Measurements from ENCODE around the gene SCAF4.
"Not testable (repeated sequence)": the region's sequence is repeated elsewhere in the genome, so short reads cannot be mapped to it uniquely, and the experiment has no call there.

SCAF4 gene

GRCh38 chr21:31741116-31741515, 9.2 kb upstream of the SCAF4 start:
- DNase-seq, result no peak
- no peak for ATAC-seq

GRCh38 chr21:31737586-31738397, 5.9 kb upstream of the SCAF4 start:
- DNase-seq, ATAC-seq: not testable (repeated sequence)

GRCh38 chr21:31735511-31735992, 3.6 kb upstream of the SCAF4 start:
- DNase-seq, result no peak

GRCh38 chr21:31733551-31734149, 1.7 kb upstream of the SCAF4 start:
- no peak for ATAC-seq

More at GRCh38 chr21:31735511-31735992, 3.6 kb upstream of the SCAF4 start:
- no peak for ATAC-seq

GRCh38 chr21:31732597-31733550, 956 bp upstream of the SCAF4 start:
- peak; percentile 39 for DNase-seq
- ATAC-seq, result peak; percentile 15

More at GRCh38 chr21:31733551-31734149, 1.7 kb upstream of the SCAF4 start:
- no peak for DNase-seq

- DNase-seq (peak; percentile 62), ATAC-seq (peak; percentile 12)
Observed at GRCh38 chr21:31731056-31731856, 662 bp downstream of the SCAF4 start.

GRCh38 chr21:31730712-31731055, 1.2 kb downstream of the SCAF4 start:
- DNase-seq, result no peak
- ATAC-seq, result no peak

- DNase-seq (no peak), ATAC-seq (no peak)
Observed at GRCh38 chr21:31729622-31730343, 2.1 kb downstream of the SCAF4 start.

GRCh38 chr21:31728952-31729351, 3.0 kb downstream of the SCAF4 start:
- no peak for ATAC-seq
- DNase-seq, result no peak

GRCh38 chr21:31728191-31728590, 3.7 kb downstream of the SCAF4 start:
- DNase-seq, result no peak
- ATAC-seq, result no peak

- ATAC-seq (no peak), DNase-seq (no peak)
Observed at GRCh38 chr21:31727181-31727580, 4.7 kb downstream of the SCAF4 start.

GRCh38 chr21:31726407-31726806, 5.5 kb downstream of the SCAF4 start:
- DNase-seq (no peak), ATAC-seq (no peak)

GRCh38 chr21:31725202-31725839, 6.6 kb downstream of the SCAF4 start:
- no peak for DNase-seq
- peak; percentile 87 for ATAC-seq

GRCh38 chr21:31724552-31724951, 7.4 kb downstream of the SCAF4 start:
- no peak for ATAC-seq
- DNase-seq, result no peak

GRCh38 chr21:31721381-31721780, 10.5 kb downstream of the SCAF4 start:
- ATAC-seq (no peak), DNase-seq (no peak)

GRCh38 chr21:31720739-31721138, 11.2 kb downstream of the SCAF4 start:
- DNase-seq, result no peak
- ATAC-seq, result no peak

- no peak for DNase-seq
- ATAC-seq, result peak; percentile 36
Observed at GRCh38 chr21:31720330-31720729, 11.6 kb downstream of the SCAF4 start.

- no peak for ATAC-seq
- DNase-seq, result no peak
Observed at GRCh38 chr21:31716106-31716505, 15.8 kb downstream of the SCAF4 start.

- DNase-seq (no peak), ATAC-seq (no peak)
Observed at GRCh38 chr21:31714741-31715365, 17.1 kb downstream of the SCAF4 start.

All from stimulated activated naive CD8-positive, alpha-beta T cell treated with anti-CD3 and anti-CD28 coated beads, Interleukin-15, Interleukin-2, amounts not matched to agents 100 U/mL and 50 U/mL, for 24 hours (primary cell).